GM12878 (cell line): Measurements from ENCODE around the gene TBATA. TPM values are rescaled to one million over a fixed set of nuclear protein-coding genes. Genes with fewer than 3 reads are reported as not detected.

Source experiments
- ATAC-seq: fragments of 200-7000 bp; cut with Tn5 transposase; 3 replicates; pipeline ENCODE4 v1.9.1; 2020; ENCODE audit warnings: mild to moderate bottlenecking, moderate library complexity
- BruUV-seq: library from RNA; stranded (reverse); fragments of 400-500 nt; replicated peaks from 2 replicates; lab custom pipeline; 2021; lab: Mats Ljungman, UMichigan
- CTCF ChIA-PET: fragments of 300-600 bp; sonication (Branson Sonifier 250); formaldehyde crosslinking; extraction: SDS; loops from one replicate; lab custom pipeline; 2021; ENCODE audit warnings: inconsistent platforms; lab: Yijun Ruan, JAX
- POLR2A ChIA-PET: fragments of 350-600 bp; formaldehyde crosslinking; extraction: SDS; loops from one replicate; lab custom pipeline; 2021; ENCODE audit warnings: inconsistent platforms; lab: Charles Lee
- RAD21 ChIA-PET: fragments of 300-600 bp; sonication (Branson Sonifier 250); formaldehyde crosslinking; loops from one replicate; lab custom pipeline; 2023; ENCODE audit warnings: antibody characterized with exemption; ENCODE audit not compliant: unreplicated experiment; lab: Charles Lee
- SMC1A ChIA-PET: fragments of 300-600 bp; sonication (Branson Sonifier 250); formaldehyde crosslinking; loops from one replicate; lab custom pipeline; 2023; ENCODE audit not compliant: unreplicated experiment, uncharacterized antibody; lab: Charles Lee
- DNase-seq: peaks from one replicate; pipeline ENCODE4 v3.0.0-alpha.2; 2011; ENCODE audit warnings: low read depth, low spot score
- FAIRE-seq: peaks from 3 replicates; lab custom pipeline; 2011; peaks lifted over from hg19 to GRCh38; lab: Jason Lieb, UNC
- H2AFZ ChIP-seq: 2 replicates; pipeline ENCODE4 v1.6.0; 2011; ENCODE audit warnings: low read depth, low read length, control low read depth; ENCODE audit not compliant: control insufficient read depth
- H3K27ac ChIP-seq: 2 replicates; pipeline ENCODE4 v1.5.1; 2011; ENCODE audit warnings: control low read depth; ENCODE audit not compliant: control insufficient read depth, insufficient read depth
- H3K27me3 ChIP-seq, 2 experiments: replicated peaks in 1 of 2; 2 replicates each; pipeline versions ENCODE4 v1.6.0 to v1.6.1; 2011; ENCODE audit warnings: low read length in 1 of 2; ENCODE audit not compliant: control insufficient read depth in 2 of 2, insufficient read depth in 2 of 2
- H3K36me3 ChIP-seq, 2 experiments: 2 replicates each; pipeline ENCODE4 v1.5.1; 2011; ENCODE audit warnings: low read length in 1 of 2; ENCODE audit not compliant: control insufficient read depth in 2 of 2, insufficient read depth in 2 of 2
- H3K4me1 ChIP-seq: 2 replicates; pipeline ENCODE4 v1.6.1; 2011; ENCODE audit warnings: mild to moderate bottlenecking, low read length, moderate library complexity, mixed read lengths; ENCODE audit not compliant: control insufficient read depth, insufficient read depth
- H3K4me2 ChIP-seq: 2 replicates; pipeline ENCODE4 v1.6.0; 2011; ENCODE audit warnings: control low read depth; ENCODE audit not compliant: control insufficient read depth, insufficient read depth
- H3K4me3 ChIP-seq: fragments of 200-600 bp; sonication (generic); 2 replicates; pipeline ENCODE4 v1.5.1; 2016
- H3K79me2 ChIP-seq: 2 replicates; pipeline ENCODE4 v1.6.0; 2011; ENCODE audit warnings: low read length; ENCODE audit not compliant: control insufficient read depth, insufficient read depth
- H3K9ac ChIP-seq: 2 replicates; pipeline ENCODE4 v1.8.0; 2011; ENCODE audit warnings: low read length, control low read depth, mixed read lengths; ENCODE audit not compliant: control insufficient read depth, insufficient read depth
- H3K9me3 ChIP-seq: replicated peaks from 3 replicates; pipeline ENCODE4 v1.5.1; 2011; ENCODE audit warnings: mild to moderate bottlenecking, low read length; ENCODE audit not compliant: control insufficient read depth, insufficient read depth
- H4K20me1 ChIP-seq: 2 replicates; pipeline ENCODE4 v1.6.0; 2011; ENCODE audit not compliant: control insufficient read depth, insufficient read depth
- CHD1 ChIP-seq: IDR thresholded peaks from 2 replicates; pipeline ENCODE4 v1.6.1; 2012; ENCODE audit warnings: low read depth, low read length, improper control_type of control experiment
- E4F1 ChIP-seq: fragments of 450-650 bp; IDR thresholded peaks from 2 replicates; pipeline ENCODE4 v1.6.1; 2018; ENCODE audit warnings: borderline replicate concordance, mild to moderate bottlenecking; ENCODE audit not compliant: partially characterized antibody
- RUNX3 ChIP-seq: IDR thresholded peaks from 2 replicates; pipeline ENCODE4 v1.6.1; 2012; ENCODE audit warnings: low read length, inconsistent platforms
- SREBF1 ChIP-seq: IDR thresholded peaks from 2 replicates; pipeline ENCODE4 v1.6.1; 2012; ENCODE audit warnings: mild to moderate bottlenecking, low read length
- SREBF2 ChIP-seq: IDR thresholded peaks from 2 replicates; pipeline ENCODE4 v1.6.1; 2012; ENCODE audit warnings: mild to moderate bottlenecking, low read length
- STAT1 ChIP-seq: fragments of 450-650 bp; conservative IDR thresholded peaks from 2 replicates; pipeline ENCODE4 v1.6.1; 2014; ENCODE audit warnings: antibody characterized with exemption, mild to moderate bottlenecking
- WGBS: methylation state at CpG from one replicate; pipeline ENCODE4 v1.1.6; 2016; ENCODE audit warnings: low lambda C conversion rate; ENCODE audit not compliant: insufficient replicate concordance, insufficient coverage; ENCODE audit errors: missing lambda C conversion rate; 5-methylcytosine and 5-hydroxymethylcytosine counted together
- in situ Hi-C: fragments of 300-500 bp; cut with MboI; formaldehyde crosslinking; loops from 9 replicates; pipeline ENCODE4 v1.14.3; 2018; ENCODE audit warnings: mixed read lengths
- intact Hi-C: fragments of 100-400 bp; cut with micrococcal nuclease; formaldehyde crosslinking; loops from one replicate; pipeline ENCODE4 v1.14.2; 2022; ENCODE audit not compliant: unreplicated experiment
- polyA plus RNA-seq, 11 experiments: library from polyadenylated mRNA; depleted of rRNA in 4 of 11; unstranded in 6 of 11; stranded (reverse) in 5 of 11; fragments of >200 nt; fragmentation: Nextera tagmentation in 4 of 11; fragmentation: Illumina TruSeq in 1 of 11; extraction: Ambion mirVana in 4 of 11; extraction: Trizol in 1 of 11; gene quantifications; 1 replicate in 1 of 11; 2 replicates in 10 of 11; pipeline versions ENCODE4 v1.2.1 to v1.2.3, GENCODE V29; 2011 to 2016; ENCODE audit warnings: inconsistent platforms in 2 of 11, missing spikeins in 2 of 11, low read depth in 1 of 11
- total RNA-seq, 4 experiments: library from RNA; depleted of rRNA in 3 of 4; stranded (reverse); fragments of >200 nt in 3 of 4; fragmentation: Illumina TruSeq in 1 of 4; extraction: Trizol in 1 of 4; gene quantifications; 2 replicates each; pipeline versions ENCODE4 v1.2.1 to v1.2.3, GENCODE V29; 2013 to 2021
- TF ChIP-seq, protein P1 (sequence below): fragments of 150-350 bp; IDR thresholded peaks from 2 replicates; pipeline ENCODE4 v1.6.1; 2014; ENCODE audit warnings: mild to moderate bottlenecking, low read depth, low read length
- TF ChIP-seq, protein P2 (sequence below): fragments of 450-650 bp; IDR thresholded peaks from 2 replicates; pipeline ENCODE4 v1.6.1; 2016; ENCODE audit warnings: mild to moderate bottlenecking

The TBATA gene
- total and polyA plus RNA-seq, 10 of the 15 experiments (the other 5 are each of a cell fraction or from before 2014, with no cell fraction given): not detected

GRCh38 chr10:70784471-70784870 is 706 bp downstream of the TBATA start:
- CTCF ChIA-PET: no interaction called here
- DNase-seq (no peak), ATAC-seq (no peak), FAIRE-seq (no peak)
- H4K20me1 ChIP-seq: no peaks in the 10 kb centered on the region
- BruUV-seq: no TSS peak
- H3K4me2 ChIP-seq: no peak overlapping the region
- 20% methylated on average over 2 of the region's 2 CpGs for WGBS
- no peaks in the 10 kb centered on the region for H3K4me1 ChIP-seq
- H3K9me3 ChIP-seq: no peaks in the 10 kb centered on the region
- POLR2A ChIA-PET: no interaction called here
- SMC1A ChIA-PET: no interaction called here
- in situ Hi-C loops (no loop called here), intact Hi-C loops (no loop called here)
- TF ChIP-seq CHD1: no peak
- TF ChIP-seq, protein P1, sequence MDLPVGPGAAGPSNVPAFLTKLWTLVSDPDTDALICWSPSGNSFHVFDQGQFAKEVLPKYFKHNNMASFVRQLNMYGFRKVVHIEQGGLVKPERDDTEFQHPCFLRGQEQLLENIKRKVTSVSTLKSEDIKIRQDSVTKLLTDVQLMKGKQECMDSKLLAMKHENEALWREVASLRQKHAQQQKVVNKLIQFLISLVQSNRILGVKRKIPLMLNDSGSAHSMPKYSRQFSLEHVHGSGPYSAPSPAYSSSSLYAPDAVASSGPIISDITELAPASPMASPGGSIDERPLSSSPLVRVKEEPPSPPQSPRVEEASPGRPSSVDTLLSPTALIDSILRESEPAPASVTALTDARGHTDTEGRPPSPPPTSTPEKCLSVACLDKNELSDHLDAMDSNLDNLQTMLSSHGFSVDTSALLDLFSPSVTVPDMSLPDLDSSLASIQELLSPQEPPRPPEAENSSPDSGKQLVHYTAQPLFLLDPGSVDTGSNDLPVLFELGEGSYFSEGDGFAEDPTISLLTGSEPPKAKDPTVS: no peak
- TF ChIP-seq STAT1: no peak
- TF ChIP-seq SREBF1: no peak
- no peak for TF ChIP-seq E4F1
- no peak for TF ChIP-seq SREBF2
- TF ChIP-seq, protein P2, sequence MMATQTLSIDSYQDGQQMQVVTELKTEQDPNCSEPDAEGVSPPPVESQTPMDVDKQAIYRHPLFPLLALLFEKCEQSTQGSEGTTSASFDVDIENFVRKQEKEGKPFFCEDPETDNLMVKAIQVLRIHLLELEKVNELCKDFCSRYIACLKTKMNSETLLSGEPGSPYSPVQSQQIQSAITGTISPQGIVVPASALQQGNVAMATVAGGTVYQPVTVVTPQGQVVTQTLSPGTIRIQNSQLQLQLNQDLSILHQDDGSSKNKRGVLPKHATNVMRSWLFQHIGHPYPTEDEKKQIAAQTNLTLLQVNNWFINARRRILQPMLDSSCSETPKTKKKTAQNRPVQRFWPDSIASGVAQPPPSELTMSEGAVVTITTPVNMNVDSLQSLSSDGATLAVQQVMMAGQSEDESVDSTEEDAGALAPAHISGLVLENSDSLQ: no peak
- TF ChIP-seq RUNX3: no peak
- RAD21 ChIA-PET: no interaction called here
- H3K27ac ChIP-seq: no peak overlapping the region
- H2AFZ ChIP-seq: no peak overlapping the region
- no peaks in the 10 kb centered on the region for H3K36me3 ChIP-seq
- no peak overlapping the region for H3K4me3 ChIP-seq
- no peaks in the 10 kb centered on the region; a peak in 2 of 4 replicates for H3K27me3 ChIP-seq
- H3K9ac ChIP-seq: no peak overlapping the region
- no peaks in the 10 kb centered on the region for H3K79me2 ChIP-seq
